NCI-H1048 (cell line): ENCODE data around the gene FRMD6.

Experiments
- DNase-seq: peaks from one replicate; lab custom pipeline; 2025; lab: John Stamatoyannopoulos, UW

Gene FRMD6

DNA sequence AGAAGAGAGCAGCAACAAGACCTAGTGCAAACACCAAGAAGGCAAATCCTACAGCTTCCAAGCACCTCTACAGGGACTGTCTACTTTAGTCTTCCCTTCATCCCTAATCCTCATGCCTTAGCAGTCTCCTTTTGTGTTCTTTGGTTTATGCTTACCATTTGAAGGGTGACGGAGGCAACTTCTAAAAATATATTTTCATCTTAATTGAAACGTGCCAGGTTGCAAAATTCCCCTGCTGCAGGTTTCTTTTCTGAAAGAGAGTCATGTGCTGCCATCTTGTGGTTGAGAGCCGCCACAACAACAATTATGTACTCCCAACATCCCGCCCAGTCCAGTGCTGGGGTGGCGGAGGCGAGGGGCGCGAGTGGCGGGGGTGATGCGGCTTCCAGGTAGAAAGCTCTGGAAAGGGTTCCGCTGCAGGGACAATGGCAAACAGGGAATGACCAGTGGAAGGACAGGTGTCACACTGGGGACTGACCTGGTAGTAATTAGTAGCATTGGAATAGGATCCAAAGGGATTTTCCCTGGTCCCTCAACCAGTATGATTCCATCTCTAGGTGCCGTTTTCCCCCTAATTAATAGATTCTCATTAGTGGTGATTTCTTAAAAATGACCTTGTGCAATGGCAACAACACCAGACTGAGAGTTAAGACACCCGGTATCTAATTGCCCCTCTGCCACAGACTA, 128.4 kb downstream of the FRMD6 start:
- DNase-seq: peak; percentile 0
